Left ventricle myocardium superior (tissue), 1 donor: ENCODE results near the gene C11orf16. TPM values are rescaled to one million over a fixed set of nuclear protein-coding genes. Genes with fewer than 3 reads are reported as not detected.
A peak's percentile ranks its signal among the peaks of the same experiment; 100 is the strongest.
"Not testable (repeated sequence)": the region's sequence is repeated elsewhere in the genome, so short reads cannot be mapped to it uniquely, and the experiment has no call there.

Experiments used
- ATAC-seq: fragments of 200-7000 bp; cut with Tn5 transposase; one replicate; pipeline ENCODE4 v1.9.1; 2020; ENCODE audit warnings: mild to moderate bottlenecking, moderate library complexity
- DNase-seq: peaks from one replicate; pipeline ENCODE4 v3.0.0-alpha.2; 2020
- intact Hi-C: fragments of 100-400 bp; cut with micrococcal nuclease; formaldehyde crosslinking; loops from one replicate; pipeline ENCODE4 v1.11.0; 2022
- total RNA-seq: library from RNA; stranded (reverse); fragmentation: NEBNext Ultra II Directional; extraction: Animal tissue kit (Norgen Biotek cat#: 25700); gene quantifications from one replicate; pipeline ENCODE4 v1.2.1, GENCODE V29; 2021
- donor health status: DM: no; HTN: yes; CAD: no; lungs with severe emphysema.

C11orf16 gene
- total RNA-seq, 1 donor from 2014 or later: not detected

- DNase-seq: no peak
- intact Hi-C loops: no loop called here
- ATAC-seq: no peak
Observed at GRCh38 chr11:8907116-8907515, 25.6 kb downstream of the C11orf16 start.

GRCh38 chr11:8905528-8906165 lies 27.1 kb downstream of the C11orf16 start:
- intact Hi-C loops: no loop called here
- DNase-seq: no peak
- ATAC-seq: peak; percentile 45

- no peak for DNase-seq
- no peak for ATAC-seq
- intact Hi-C loops: no loop called here
Observed at GRCh38 chr11:8899119-8899753, 33.5 kb downstream of the C11orf16 start.

GRCh38 chr11:8891185-8891584 lies 41.6 kb downstream of the C11orf16 start:
- DNase-seq, intact Hi-C loops, ATAC-seq: not testable (repeated sequence)

- intact Hi-C loops: no loop called here
- DNase-seq (no peak), ATAC-seq (no peak)
Observed at GRCh38 chr11:8886322-8886721, 46.4 kb downstream of the C11orf16 start.

- DNase-seq, ATAC-seq, intact Hi-C loops: not testable (repeated sequence)
Observed at GRCh38 chr11:8881585-8881984, 51.2 kb downstream of the C11orf16 start.

GRCh38 chr11:8878771-8879170 lies 54.0 kb downstream of the C11orf16 start:
- intact Hi-C loops: no loop called here
- DNase-seq: no peak
- ATAC-seq: no peak

- intact Hi-C loops: no loop called here
- no peak for ATAC-seq
- DNase-seq: no peak
Observed at GRCh38 chr11:8873741-8874405, 58.9 kb downstream of the C11orf16 start.

GRCh38 chr11:8871962-8872361 lies 60.8 kb downstream of the C11orf16 start:
- intact Hi-C loops: no loop called here
- DNase-seq (no peak), ATAC-seq (no peak)

- DNase-seq (peak; percentile 75), ATAC-seq (peak; percentile 85)
- intact Hi-C loops: no loop called here
Observed at GRCh38 chr11:8871171-8871775, 61.5 kb downstream of the C11orf16 start.

GRCh38 chr11:8870411-8871170 lies 62.2 kb downstream of the C11orf16 start:
- intact Hi-C loops: no loop called here
- peak; percentile 87 for ATAC-seq
- peak; percentile 70 for DNase-seq

Other genes with a start within 250 kb of the C11orf16 start
- gene AKIP1, start 21.8 kb downstream of the C11orf16 start, total RNA-seq: 24.8 TPM
- not detected for gene ASCL3, start 10.1 kb upstream of the C11orf16 start, total RNA-seq
- gene TMEM9B, start 31.5 kb upstream of the C11orf16 start, total RNA-seq: 43.5 TPM
- 1.2 TPM for gene NRIP3, start 71.1 kb upstream of the C11orf16 start, total RNA-seq
- 0.89 TPM for gene SCUBE2, start 158.7 kb upstream of the C11orf16 start, total RNA-seq